ENCODE measurements around the gene SDHA. TPM values are rescaled to one million over a fixed set of nuclear protein-coding genes. Genes with fewer than 3 reads are reported as not detected.
"Not testable (repeated sequence)": the region's sequence is repeated elsewhere in the genome, so short reads cannot be mapped to it uniquely, and the experiment has no call there.

Gene SDHA
- polyA plus RNA-seq, 1 donor (not counting 4 experiments of a cell fraction or from before 2014, with no cell fraction given) = 178 TPM

DNA sequence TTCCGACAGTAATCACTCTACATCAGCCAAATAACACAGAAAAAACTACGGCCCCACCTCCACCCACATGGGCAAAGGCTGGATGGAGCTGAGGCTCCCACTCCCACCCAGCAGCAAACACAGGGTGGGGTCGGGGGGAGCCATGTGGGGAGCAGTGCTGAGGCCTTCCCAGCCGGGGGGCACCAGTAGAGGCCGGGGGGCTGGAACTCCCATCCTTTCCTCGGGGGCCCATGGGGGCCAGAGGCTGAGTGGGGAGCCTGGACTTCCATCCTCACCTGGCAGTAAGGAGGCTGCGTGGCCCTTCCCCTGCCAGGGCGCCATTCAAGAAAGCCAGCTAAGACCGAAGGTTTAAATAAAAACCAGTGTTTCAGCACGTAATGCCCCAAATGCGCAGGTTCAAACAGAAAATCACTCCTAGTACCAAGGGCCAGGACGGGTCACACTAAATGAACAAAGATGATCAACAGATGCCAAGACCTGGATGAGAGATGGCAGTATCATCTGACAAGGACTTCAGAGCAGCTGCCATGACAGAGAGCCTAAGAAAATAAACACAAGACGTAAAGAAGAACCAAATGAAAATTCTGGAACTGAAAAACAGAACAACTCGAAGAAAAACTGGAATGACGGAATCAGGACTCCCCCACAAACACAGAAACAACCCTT lies 9.5 kb upstream of the SDHA start:
- Histone ChIP-seq H3K4me2 (ENCODE audit: control insufficient read depth, extremely low read depth, insufficient read depth, low read depth, low read length) (no peak overlapping the region), H4K20me1 (ENCODE audit: control insufficient read depth, extremely low read depth, insufficient read depth, low read length) (peaks cover 6% of the 10 kb centered on the region), H3K4me1 (ENCODE audit: control insufficient read depth, extremely low read depth, insufficient read depth, low read length) (no peaks in the 10 kb centered on the region), H3K27me3 (ENCODE audit: control insufficient read depth, extremely low read depth, insufficient read depth, low read length) (no peaks in the 10 kb centered on the region), H2AFZ (ENCODE audit: control insufficient read depth, low read length) (no peak overlapping the region), H3K4me3 (ENCODE audit: control insufficient read depth in 2 of 3, extremely low read depth in 1 of 3, insufficient read depth in 2 of 3, low read depth in 1 of 3, low read length in 3 of 3) (no peak overlapping the region), H3K36me3 (ENCODE audit: control insufficient read depth in 2 of 2, extremely low read depth in 1 of 2, insufficient read depth in 2 of 2, low read length in 2 of 2) (peaks cover 5 to 21% of the 10 kb centered on the region in 2 experiments), H3K9me1 (ENCODE audit: control insufficient read depth, extremely low read depth, insufficient read depth, low read length) (no peaks in the 10 kb centered on the region), H3K9ac (ENCODE audit: control insufficient read depth, extremely low read depth, insufficient read depth, low read length) (no peak overlapping the region), H3K9me3 (ENCODE audit: control insufficient read depth, low read depth, low read length) (no peaks in the 10 kb centered on the region), H3K27ac (ENCODE audit: control insufficient read depth, insufficient read depth, low read length) (no peak overlapping the region), H3K79me2 (ENCODE audit: control insufficient read depth, insufficient read depth, low read length) (peaks cover 39% of the 10 kb centered on the region)
- no peak for DNase-seq (ENCODE audit: low read depth, low spot score)
- no peak for FAIRE-seq
- dilution Hi-C loops (cut with MboI; ENCODE audit: extremely low pct_ligation_motif_present, low sequenced_read_pairs) = no loop called here
- TF ChIP-seq, protein P1, sequence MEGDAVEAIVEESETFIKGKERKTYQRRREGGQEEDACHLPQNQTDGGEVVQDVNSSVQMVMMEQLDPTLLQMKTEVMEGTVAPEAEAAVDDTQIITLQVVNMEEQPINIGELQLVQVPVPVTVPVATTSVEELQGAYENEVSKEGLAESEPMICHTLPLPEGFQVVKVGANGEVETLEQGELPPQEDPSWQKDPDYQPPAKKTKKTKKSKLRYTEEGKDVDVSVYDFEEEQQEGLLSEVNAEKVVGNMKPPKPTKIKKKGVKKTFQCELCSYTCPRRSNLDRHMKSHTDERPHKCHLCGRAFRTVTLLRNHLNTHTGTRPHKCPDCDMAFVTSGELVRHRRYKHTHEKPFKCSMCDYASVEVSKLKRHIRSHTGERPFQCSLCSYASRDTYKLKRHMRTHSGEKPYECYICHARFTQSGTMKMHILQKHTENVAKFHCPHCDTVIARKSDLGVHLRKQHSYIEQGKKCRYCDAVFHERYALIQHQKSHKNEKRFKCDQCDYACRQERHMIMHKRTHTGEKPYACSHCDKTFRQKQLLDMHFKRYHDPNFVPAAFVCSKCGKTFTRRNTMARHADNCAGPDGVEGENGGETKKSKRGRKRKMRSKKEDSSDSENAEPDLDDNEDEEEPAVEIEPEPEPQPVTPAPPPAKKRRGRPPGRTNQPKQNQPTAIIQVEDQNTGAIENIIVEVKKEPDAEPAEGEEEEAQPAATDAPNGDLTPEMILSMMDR (optimal IDR thresholded peaks at IDR 0.05 in 1 of 3, IDR thresholded peaks at IDR 0.05 in 1 of 3, conservative IDR thresholded peaks at IDR 0.05 in 1 of 3; ENCODE audit: extremely low read depth in 1 of 3, insufficient read depth in 2 of 3, low read length in 3 of 3) = no peak
- TF ChIP-seq EZH2 (IDR thresholded peaks at IDR 0.05; ENCODE audit: low read length) = no peak

DNA sequence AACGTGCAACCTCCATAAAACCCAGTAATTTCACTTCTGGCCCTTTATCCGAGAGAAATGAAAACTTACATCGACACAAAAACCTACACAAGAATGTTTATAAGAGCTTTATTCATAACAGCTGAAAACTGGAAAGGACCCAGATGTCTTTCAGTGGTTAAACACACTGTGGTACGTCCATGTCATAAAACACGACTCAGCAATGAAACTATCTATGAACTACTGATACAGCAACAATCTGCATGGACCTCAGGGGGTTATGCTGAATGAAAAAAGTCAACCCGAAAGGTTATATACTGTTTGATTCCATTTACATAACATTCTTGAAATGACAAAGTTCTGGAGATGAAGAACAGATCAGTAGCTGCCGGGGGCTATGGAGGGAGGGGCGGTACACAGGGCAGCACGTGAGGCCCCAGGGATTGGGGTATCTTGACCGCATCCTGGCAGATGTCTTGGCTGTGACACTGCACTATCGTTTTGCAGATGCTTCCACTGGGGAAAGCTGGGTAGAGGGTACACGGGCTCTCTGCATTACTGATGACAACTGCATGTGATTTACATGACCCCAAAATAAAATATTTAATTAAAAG lies 4.2 kb upstream of the SDHA start:
- no peak overlapping the region for H3K4me2 ChIP-seq (ENCODE audit: control insufficient read depth, extremely low read depth, insufficient read depth, low read depth, low read length)
- dilution Hi-C loops (cut with MboI; ENCODE audit: extremely low pct_ligation_motif_present, low sequenced_read_pairs) = no loop called here
- no peaks in the 10 kb centered on the region for H3K9me1 ChIP-seq (ENCODE audit: control insufficient read depth, extremely low read depth, insufficient read depth, low read length)
- H3K36me3 ChIP-seq (ENCODE audit: control insufficient read depth in 2 of 2, extremely low read depth in 1 of 2, insufficient read depth in 2 of 2, low read length in 2 of 2) = peaks cover 2 to 8% of the 10 kb centered on the region in 2 experiments
- H2AFZ ChIP-seq (ENCODE audit: control insufficient read depth, low read length) = no peak overlapping the region
- no peak for FAIRE-seq
- no peaks in the 10 kb centered on the region for H3K9me3 ChIP-seq (ENCODE audit: control insufficient read depth, low read depth, low read length)
- no peak for DNase-seq (ENCODE audit: low read depth, low spot score)
- no peak for TF ChIP-seq EZH2 (IDR thresholded peaks at IDR 0.05; ENCODE audit: low read length)
- TF ChIP-seq, protein P1 (optimal IDR thresholded peaks at IDR 0.05 in 1 of 3, IDR thresholded peaks at IDR 0.05 in 1 of 3, conservative IDR thresholded peaks at IDR 0.05 in 1 of 3; ENCODE audit: extremely low read depth in 1 of 3, insufficient read depth in 2 of 3, low read length in 3 of 3) = no peak
- peaks cover 4% of the 10 kb centered on the region for H4K20me1 ChIP-seq (ENCODE audit: control insufficient read depth, extremely low read depth, insufficient read depth, low read length)
- peaks cover 39% of the 10 kb centered on the region for H3K79me2 ChIP-seq (ENCODE audit: control insufficient read depth, insufficient read depth, low read length)
- peaks cover 4% of the 10 kb centered on the region for H3K4me1 ChIP-seq (ENCODE audit: control insufficient read depth, extremely low read depth, insufficient read depth, low read length)
- H3K9ac ChIP-seq (ENCODE audit: control insufficient read depth, extremely low read depth, insufficient read depth, low read length) = no peak overlapping the region
- no peak overlapping the region for H3K27ac ChIP-seq (ENCODE audit: control insufficient read depth, insufficient read depth, low read length)
- no peaks in the 10 kb centered on the region for H3K27me3 ChIP-seq (ENCODE audit: control insufficient read depth, extremely low read depth, insufficient read depth, low read length)
- no peak overlapping the region for H3K4me3 ChIP-seq (ENCODE audit: control insufficient read depth in 2 of 3, extremely low read depth in 1 of 3, insufficient read depth in 2 of 3, low read depth in 1 of 3, low read length in 3 of 3)

- H3K9me1 ChIP-seq (ENCODE audit: control insufficient read depth, extremely low read depth, insufficient read depth, low read length); H2AFZ ChIP-seq (ENCODE audit: control insufficient read depth, low read length); H3K9ac ChIP-seq (ENCODE audit: control insufficient read depth, extremely low read depth, insufficient read depth, low read length); DNase-seq (ENCODE audit: low read depth, low spot score); dilution Hi-C loops (cut with MboI; ENCODE audit: extremely low pct_ligation_motif_present, low sequenced_read_pairs); H3K27me3 ChIP-seq (ENCODE audit: control insufficient read depth, extremely low read depth, insufficient read depth, low read length); H4K20me1 ChIP-seq (ENCODE audit: control insufficient read depth, extremely low read depth, insufficient read depth, low read length); H3K9me3 ChIP-seq (ENCODE audit: control insufficient read depth, low read depth, low read length); H3K36me3 ChIP-seq (ENCODE audit: control insufficient read depth in 2 of 2, extremely low read depth in 1 of 2, insufficient read depth in 2 of 2, low read length in 2 of 2); FAIRE-seq: not testable (repeated sequence)
- peak overlapping the region; percentile 39 for H3K27ac ChIP-seq (ENCODE audit: control insufficient read depth, insufficient read depth, low read length)
- H3K4me2 ChIP-seq (ENCODE audit: control insufficient read depth, extremely low read depth, insufficient read depth, low read depth, low read length) = peak overlapping the region; percentile 56
- peak overlapping the region in 2 of 3 experiments; percentile 15 to 19 for H3K4me3 ChIP-seq (ENCODE audit: control insufficient read depth in 2 of 3, extremely low read depth in 1 of 3, insufficient read depth in 2 of 3, low read depth in 1 of 3, low read length in 3 of 3)
- peaks cover 44% of the 10 kb centered on the region for H3K79me2 ChIP-seq (ENCODE audit: control insufficient read depth, insufficient read depth, low read length)
- peaks cover 10% of the 10 kb centered on the region for H3K4me1 ChIP-seq (ENCODE audit: control insufficient read depth, extremely low read depth, insufficient read depth, low read length)
Measured at GRCh38 chr5:215256-215655, 2.9 kb upstream of the SDHA start.
